ENCODE results near the gene IL5. TPM values are rescaled to one million over a fixed set of nuclear protein-coding genes. Genes with fewer than 3 reads are reported as not detected.

Gene IL5
- total RNA-seq, 2 donors from 2014 or later, result not detected

- H3K27me3 ChIP-seq, result no peaks in the 10 kb centered on the region
- DNase-seq, result peak; percentile 97
- no peaks in the 10 kb centered on the region for H3K9me3 ChIP-seq
- no peaks in the 10 kb centered on the region for H3K36me3 ChIP-seq
- peak overlapping the region; percentile 91 for H3K27ac ChIP-seq
- no peak for TF ChIP-seq CTCF (IDR thresholded peaks at IDR 0.05)
- H3K4me1 ChIP-seq, result peaks cover 28% of the 10 kb centered on the region
- peak overlapping the region; percentile 41 for H3K4me3 ChIP-seq
- intact Hi-C loops (cut with DNase I), result no loop called here
- peak overlapping the region; percentile 77 to 95 for H3K9ac ChIP-seq (ENCODE audit: low read depth in 2 of 2, low read length in 2 of 2)
Measured at GRCh38 chr5:132496191-132496630, 47.1 kb downstream of the IL5 start.

DNA sequence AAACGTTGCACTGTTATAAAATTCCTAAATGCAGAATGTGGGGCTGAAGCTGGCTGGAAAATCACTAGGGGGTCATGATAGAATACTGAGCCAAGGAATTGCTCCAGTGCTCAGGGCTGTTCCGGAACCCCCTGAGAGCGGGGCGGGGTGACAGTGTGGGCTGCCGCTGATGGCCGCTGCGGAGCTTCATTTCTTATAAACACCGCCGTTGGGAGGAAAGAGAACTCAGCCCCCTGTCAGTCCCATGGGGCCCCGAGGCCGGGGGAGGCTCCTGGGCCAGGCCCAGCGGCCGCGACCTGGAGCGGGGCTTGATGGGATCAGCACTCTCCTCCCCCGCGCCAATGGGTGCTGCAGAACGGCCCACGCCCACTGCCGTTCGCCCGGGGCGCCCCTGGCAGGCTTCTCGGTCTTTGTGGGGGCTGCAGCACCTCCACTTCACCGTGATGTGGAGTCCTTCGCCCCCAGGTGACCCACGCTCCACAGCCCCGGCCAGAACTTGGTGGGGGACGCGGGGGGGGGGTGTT, 47.6 kb downstream of the IL5 start:
- Histone ChIP-seq H3K4me1 (peaks cover 24% of the 10 kb centered on the region), H3K9me3 (no peaks in the 10 kb centered on the region)
- intact Hi-C loops (cut with DNase I), result no loop called here

DNA sequence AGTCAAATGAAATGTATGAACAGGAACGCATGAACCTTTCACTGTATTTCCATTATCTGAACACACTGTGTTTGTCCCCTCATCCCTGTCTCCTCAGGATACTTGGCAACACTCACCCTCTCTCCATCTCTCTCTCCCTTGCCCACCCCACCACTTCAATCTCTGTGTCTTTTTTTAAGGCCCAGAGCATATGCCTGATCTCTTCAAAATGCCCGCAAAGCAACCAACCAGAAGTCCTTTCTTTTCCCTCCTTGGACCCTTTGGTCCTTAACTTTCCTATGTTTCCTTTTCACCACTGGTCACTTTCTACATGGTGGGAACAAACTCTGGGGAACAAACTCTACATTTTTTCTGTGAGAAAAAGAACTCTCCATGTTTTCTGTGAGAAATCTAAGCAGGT, 49.5 kb downstream of the IL5 start:
- TF ChIP-seq CTCF (IDR thresholded peaks at IDR 0.05), result no peak
- intact Hi-C loops (cut with DNase I), result loop anchor here (5.0 kb wide), 1 partner anchor 77 kb away; no protein-coding TSS in a partner anchor
- Histone ChIP-seq H3K36me3 (no peaks in the 10 kb centered on the region), H3K9me3 (no peaks in the 10 kb centered on the region), H3K27me3 (no peaks in the 10 kb centered on the region), H3K27ac (no peak overlapping the region), H3K4me3 (no peak overlapping the region), H3K9ac (ENCODE audit: low read depth in 2 of 2, low read length in 2 of 2) (peak overlapping the region in 1 of 2 donors; percentile 95), H3K4me1 (peaks cover 18% of the 10 kb centered on the region)
- peak; percentile 9 for DNase-seq

More for the DNA sequence above, 47.6 kb downstream of the IL5 start:
- H3K36me3 ChIP-seq, result no peaks in the 10 kb centered on the region
- no peak for TF ChIP-seq CTCF (IDR thresholded peaks at IDR 0.05)
- peak overlapping the region; percentile 41 for H3K4me3 ChIP-seq
- DNase-seq, result peak; percentile 83
- H3K9ac ChIP-seq (ENCODE audit: low read depth in 2 of 2, low read length in 2 of 2), result peak overlapping the region; percentile 77 to 95
- H3K27me3 ChIP-seq, result no peaks in the 10 kb centered on the region
- peak overlapping the region; percentile 91 for H3K27ac ChIP-seq

DNA sequence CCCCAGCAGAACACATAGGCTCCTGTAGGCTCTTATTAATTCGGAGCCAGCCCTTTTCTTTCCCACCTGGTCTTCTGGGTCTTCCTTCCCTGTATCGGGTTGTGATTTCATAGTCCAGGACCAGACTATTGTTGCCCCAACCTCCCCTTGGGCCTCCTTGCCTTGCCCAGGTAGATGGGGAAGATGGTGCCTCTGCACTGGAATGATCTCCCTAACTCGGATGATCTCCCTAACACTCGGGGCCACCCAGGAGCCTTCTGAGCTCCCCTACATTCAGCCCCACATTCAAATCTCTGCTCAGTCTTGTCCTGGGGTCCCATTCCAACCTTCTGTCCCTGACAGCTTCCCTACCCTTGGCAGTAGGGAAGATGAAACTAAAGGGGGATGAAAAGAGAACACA, 50.1 kb downstream of the IL5 start:
- H3K4me1 ChIP-seq, result peaks cover 18% of the 10 kb centered on the region
- no peak overlapping the region for H3K27ac ChIP-seq
- H3K4me3 ChIP-seq, result no peak overlapping the region
- H3K27me3 ChIP-seq, result no peaks in the 10 kb centered on the region
- H3K9ac ChIP-seq (ENCODE audit: low read depth in 2 of 2, low read length in 2 of 2), result no peak overlapping the region
- TF ChIP-seq CTCF (IDR thresholded peaks at IDR 0.05), result no peak
- no peaks in the 10 kb centered on the region for H3K36me3 ChIP-seq
- DNase-seq, result peak; percentile 16
- no peaks in the 10 kb centered on the region for H3K9me3 ChIP-seq
- intact Hi-C loops (cut with DNase I), result loop anchor here (5.0 kb wide), 1 partner anchor 76 kb away; no protein-coding TSS in a partner anchor

DNA sequence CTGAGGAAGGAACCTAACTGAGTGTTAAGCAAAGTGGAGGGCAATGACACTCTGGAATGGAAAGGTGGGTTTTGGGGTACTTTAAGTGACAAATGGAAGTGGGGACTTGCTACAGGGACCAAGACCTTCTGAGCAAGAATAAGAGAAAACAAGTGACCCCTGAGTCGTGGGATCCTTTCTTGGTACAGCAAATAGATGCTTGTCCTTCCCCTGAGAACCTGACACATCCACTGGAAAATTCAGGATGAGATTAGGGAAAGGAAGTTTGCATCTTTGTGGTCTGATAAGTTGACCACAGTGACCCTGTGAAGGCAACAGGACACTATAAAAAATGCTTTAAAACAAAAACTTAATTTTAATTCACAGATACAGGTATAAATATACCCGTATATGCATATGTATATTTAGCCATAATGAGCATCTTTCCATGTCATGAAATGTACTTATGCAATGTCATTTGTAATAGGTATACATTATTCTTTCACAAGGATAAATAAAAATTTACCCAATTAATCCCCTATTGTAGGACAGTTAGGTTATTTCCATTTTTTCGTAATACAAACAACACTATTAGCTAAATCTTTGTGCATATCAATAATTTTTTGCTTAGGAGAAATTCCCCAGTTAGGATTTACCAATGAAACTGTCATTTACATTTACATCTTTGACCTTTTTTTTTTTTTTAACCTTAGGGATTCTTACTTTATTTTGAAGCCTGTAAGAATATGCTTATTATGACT, 50.8 kb downstream of the IL5 start:
- intact Hi-C loops (cut with DNase I), result loop anchor here (5.0 kb wide), 1 partner anchor 75 kb away; no protein-coding TSS in a partner anchor
- H3K4me3 ChIP-seq, result no peak overlapping the region
- peak overlapping the region; percentile 99 for H3K27ac ChIP-seq
- no peaks in the 10 kb centered on the region for H3K9me3 ChIP-seq
- no peak for TF ChIP-seq CTCF (IDR thresholded peaks at IDR 0.05)
- peaks cover 5% of the 10 kb centered on the region for H3K36me3 ChIP-seq
- H3K9ac ChIP-seq (ENCODE audit: low read depth in 2 of 2, low read length in 2 of 2), result peak overlapping the region in 1 of 2 donors; percentile 54
- no peak for DNase-seq
- H3K27me3 ChIP-seq, result no peaks in the 10 kb centered on the region
- peaks cover 14% of the 10 kb centered on the region for H3K4me1 ChIP-seq

Other genes starting within 250 kb of the IL5 start
- 1 to 10 TPM; 1.3 to 8.3 TPM for gene SLC22A4, start 249.1 kb downstream of the IL5 start, total RNA-seq
- 10 to 100 TPM; 26.0 to 38.6 TPM for gene SLC22A5, start 173.8 kb downstream of the IL5 start, total RNA-seq
- 10 to 100 TPM; 59.7 to 87.8 TPM for gene IRF1, start 52.7 kb downstream of the IL5 start, total RNA-seq
- gene RAD50, start 13.5 kb upstream of the IL5 start, total RNA-seq, result 10 to 100 TPM; 29.5 to 37.0 TPM
- gene IL13, start 114.7 kb upstream of the IL5 start, total RNA-seq, result not detected
- gene IL4, start 130.5 kb upstream of the IL5 start, total RNA-seq, result not detected
- gene KIF3A, start 194.0 kb upstream of the IL5 start, total RNA-seq, result 1 to 10 TPM; 4.0 to 5.2 TPM
- gene CCNI2, start 203.9 kb upstream of the IL5 start, total RNA-seq, result 10 to 100 TPM in 1 of 2 donors, 1 to 10 TPM in 1; 7.1 to 22.9 TPM
- gene SEPTIN8, start 233.7 kb upstream of the IL5 start, total RNA-seq, result 10 to 100 TPM; 57.6 to 84.2 TPM